T-helper 9 cell (primary cell): Measurements from ENCODE around the gene SYTL2.
A peak's percentile ranks its signal among the peaks of the same experiment; 100 is the strongest.

Source experiments
- DNase-seq: peaks from one replicate; pipeline ENCODE4 v3.0.0-alpha.2; 2020

SYTL2 gene

GRCh38 chr11:85651118-85651517 is 159.8 kb downstream of the SYTL2 start:
- DNase-seq: no peak

DNA sequence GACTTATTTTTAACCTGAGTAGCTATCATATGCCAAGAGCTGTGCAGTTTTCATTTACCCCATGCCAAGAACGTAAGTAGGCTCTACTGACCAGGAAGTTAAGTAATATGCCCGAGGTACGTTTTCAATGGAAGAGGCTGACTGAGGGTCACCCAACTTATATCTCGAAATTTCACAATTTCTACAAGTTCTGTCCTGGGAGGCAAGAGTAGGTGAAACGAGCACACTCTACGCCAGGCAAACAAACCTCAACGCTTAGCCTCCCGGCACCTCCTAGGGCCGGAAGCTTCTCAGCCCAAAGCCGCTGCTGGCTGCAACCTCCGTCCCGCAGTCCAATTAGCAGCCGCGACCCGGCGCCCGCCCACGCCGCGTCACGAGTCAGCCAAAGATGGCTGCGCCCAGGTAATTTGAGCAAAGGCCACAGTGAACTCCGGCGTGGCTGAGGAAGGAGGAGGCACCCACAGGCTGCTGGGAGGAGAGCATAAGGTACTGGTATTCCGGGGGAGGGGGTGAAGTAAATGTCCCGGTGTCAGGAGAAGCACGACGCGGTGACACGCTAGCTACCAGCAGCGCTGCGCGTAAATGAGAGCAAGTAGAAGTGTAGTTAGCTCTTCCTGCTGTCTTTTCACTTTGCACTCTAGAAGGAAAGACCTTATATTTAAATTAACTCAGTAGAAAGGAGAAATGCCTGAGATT is 163.2 kb downstream of the SYTL2 start, which contains the start of gene TMEM126A:
Gene TMEM126A, plus strand, starts transcription at position 364 of the 696 bp plus-strand sequence. CDS start 2,289 bp downstream, outside the sequence.
- peak; percentile 84 for DNase-seq

- DNase-seq: no peak
Measured at GRCh38 chr11:85647078-85647477, 163.9 kb downstream of the SYTL2 start.
